IPS-NIHi11 (cell line): ENCODE results near the gene AMZ1.

ENCODE experiments used
- DNase-seq: peaks from one replicate; pipeline ENCODE4 v3.0.0; 2012; ENCODE audit warnings: mixed read lengths, low spot score

Gene AMZ1

GRCh38 chr7:2651336-2651735 lies 36.7 kb upstream of the AMZ1 start:
- no peak for DNase-seq

- no peak for DNase-seq
Measured at GRCh38 chr7:2651847-2652735, 35.9 kb upstream of the AMZ1 start.

GRCh38 chr7:2652736-2653060 lies 35.3 kb upstream of the AMZ1 start:
- DNase-seq, result no peak

GRCh38 chr7:2654059-2654458 lies 33.9 kb upstream of the AMZ1 start:
- no peak for DNase-seq

- DNase-seq, result no peak
Measured at GRCh38 chr7:2655870-2656614, 32.0 kb upstream of the AMZ1 start.

GRCh38 chr7:2657208-2657607 lies 30.8 kb upstream of the AMZ1 start:
- no peak for DNase-seq

- no peak for DNase-seq
Measured at GRCh38 chr7:2657920-2658671, 29.9 kb upstream of the AMZ1 start.

GRCh38 chr7:2658941-2659340 lies 29.1 kb upstream of the AMZ1 start:
- no peak for DNase-seq

GRCh38 chr7:2659556-2660358 lies 28.2 kb upstream of the AMZ1 start:
- DNase-seq, result no peak

GRCh38 chr7:2660359-2661095 lies 27.5 kb upstream of the AMZ1 start:
- DNase-seq, result no peak

- DNase-seq, result no peak
Measured at GRCh38 chr7:2661096-2661449, 26.9 kb upstream of the AMZ1 start.

- no peak for DNase-seq
Measured at GRCh38 chr7:2661602-2662272, 26.3 kb upstream of the AMZ1 start.

GRCh38 chr7:2662273-2663120 lies 25.5 kb upstream of the AMZ1 start:
- no peak for DNase-seq

GRCh38 chr7:2663121-2663886 lies 24.7 kb upstream of the AMZ1 start:
- DNase-seq, result no peak

GRCh38 chr7:2663960-2664359 lies 24.0 kb upstream of the AMZ1 start:
- DNase-seq, result no peak

- DNase-seq, result no peak
Measured at GRCh38 chr7:2665359-2665791, 22.6 kb upstream of the AMZ1 start.

GRCh38 chr7:2666155-2666554 lies 21.8 kb upstream of the AMZ1 start:
- DNase-seq, result no peak

GRCh38 chr7:2666588-2667250 lies 21.3 kb upstream of the AMZ1 start:
- no peak for DNase-seq
